K562 (cell line): ENCODE data around the gene C1orf198.

ENCODE experiments used
- ELF1 ChIP-seq: fragments of 200-800 bp; sonication (Bioruptor generic); IDR thresholded peaks from 2 replicates; pipeline ENCODE4 v1.6.1; 2016; ENCODE audit warnings: missing genetic modification characterization, missing compliant biosample characterization
- FOS ChIP-seq: IDR thresholded peaks from 3 replicates; pipeline ENCODE4 v1.6.1; 2011; ENCODE audit not compliant: insufficient read length; ENCODE audit errors: extremely low read depth
- NR3C1 ChIP-seq: sonication (generic); formaldehyde crosslinking; IDR thresholded peaks from 2 replicates; pipeline ENCODE4 v1.8.1; 2022; ENCODE audit warnings: missing genetic modification reagents
- POLR2AphosphoS5 ChIP-seq: IDR thresholded peaks from 2 replicates; pipeline ENCODE4 v1.6.1; 2011; ENCODE audit warnings: mild to moderate bottlenecking, low read depth, low read length, moderate library complexity; ENCODE audit not compliant: control insufficient read depth, insufficient read depth

- TF ChIP-seq ELF1 (tag), result no peak
- no peak for TF ChIP-seq NR3C1
- TF ChIP-seq FOS, result no peak
- no peak for TF ChIP-seq POLR2AphosphoS5
Observed at GRCh38 chr1:230906226-230906625, 37.9 kb upstream of the C1orf198 start.
